ENCODE measurements around the gene PGAP3. TPM values are rescaled to one million over a fixed set of nuclear protein-coding genes. Genes with fewer than 3 reads are reported as not detected.
A peak's percentile ranks its signal among the peaks of the same experiment; 100 is the strongest.

The PGAP3 gene
- total RNA-seq, 1 experiment from 2014 or later, result 29.0 TPM

GRCh38 chr17:39706383-39706782 is 18.5 kb upstream of the PGAP3 start:
- Histone ChIP-seq H3K9ac (ENCODE audit: extremely low read depth, insufficient read length, low read length) (no peak overlapping the region), H2BK120ac (ENCODE audit: low read depth, low read length, poor library complexity, severe bottlenecking) (no peak overlapping the region), H2BK15ac (ENCODE audit: low read depth, low read length) (no peak overlapping the region), H3T11ph (ENCODE audit: low read length) (no peak overlapping the region), H3K23ac (ENCODE audit: insufficient read length, low read depth, low read length) (no peak overlapping the region), H3K4me2 (ENCODE audit: insufficient read depth, insufficient read length, low read length) (no peak overlapping the region), H3K23me2 (ENCODE audit: insufficient read length, low read depth, low read length, poor library complexity, severe bottlenecking) (peaks cover 1% of the 10 kb centered on the region), H3K27me3 (ENCODE audit: insufficient read depth, low read length) (no peaks in the 10 kb centered on the region), H3K56ac (ENCODE audit: insufficient read length, low read depth, low read length) (no peak overlapping the region), H3K4me1 (ENCODE audit: insufficient read depth, low read length) (peaks cover 12% of the 10 kb centered on the region), H3K14ac (ENCODE audit: insufficient read depth, low read length) (no peak overlapping the region; the same call in 1 of the 2 replicates), H4K20me1 (ENCODE audit: control insufficient read depth, insufficient read depth, insufficient read length) (no peaks in the 10 kb centered on the region), H4K91ac (ENCODE audit: insufficient read length, low read depth, low read length) (no peak overlapping the region), H4K5ac (ENCODE audit: insufficient read length, low read depth, low read length) (no peak overlapping the region), H2BK20ac (ENCODE audit: low read depth, low read length, poor library complexity, severe bottlenecking) (no peak overlapping the region), H3K9me3 (ENCODE audit: control insufficient read depth, low read depth, low read length) (no peaks in the 10 kb centered on the region), H3K27ac (ENCODE audit: insufficient read length, low read depth, low read length) (no peak overlapping the region), H2AFZ (ENCODE audit: low read length) (no peak overlapping the region), H3K79me1 (ENCODE audit: insufficient read depth, low read depth, low read length, poor library complexity, severe bottlenecking) (no peaks in the 10 kb centered on the region), H2BK12ac (ENCODE audit: insufficient read length, low read depth, low read length) (no peak overlapping the region), H3K4ac (ENCODE audit: low read depth, low read length) (no peak overlapping the region), H2BK5ac (ENCODE audit: insufficient read length, low read length) (no peak overlapping the region), H3K79me2 (ENCODE audit: insufficient read depth, low read length) (peaks cover 45% of the 10 kb centered on the region; the same call in 1 of the 2 replicates), H4K8ac (replicated peaks; ENCODE audit: insufficient read length, low read depth, low read length) (no peak overlapping the region), H3K18ac (ENCODE audit: insufficient read length, low read depth, low read length) (no peak overlapping the region), H2AK5ac (ENCODE audit: insufficient read length, low read length) (no peak overlapping the region)
- peaks cover 42 to 47% of the 10 kb centered on the region in 2 experiments for H3K4me1 Mint-ChIP-seq
- no peak for DNase-seq
- peak overlapping the region; percentile 14 to 82 (median 77); a peak in 4 of 7 replicates for H3K27ac Mint-ChIP-seq
- peaks cover 55 to 76% (median 62%) of the 10 kb centered on the region in 3 experiments for H3K36me3 Mint-ChIP-seq (ENCODE audit: insufficient read depth in 1 of 3, low read depth in 3 of 3)
- H3K4me3 Mint-ChIP-seq, result peak overlapping the region in 1 of 2 experiments; percentile 32; a peak in 1 of 5 replicates
- H3K9me3 Mint-ChIP-seq, result no peaks in the 10 kb centered on the region
- H3K27me3 Mint-ChIP-seq (ENCODE audit: low read depth), result no peaks in the 10 kb centered on the region; the same call in 1 of the 2 replicates
- no peak for TF ChIP-seq CTCF (conservative IDR thresholded peaks at IDR 0.05)
- WGBS (ENCODE audit: extremely low coverage, insufficient read length, low lambda C conversion rate), result no CpG with 5 or more reads among the region's 8 CpGs
